Effector CD4-positive, alpha-beta T cell (primary cell): ENCODE measurements around the gene TMEM263.

Experiments
- DNase-seq: peaks from one replicate; pipeline ENCODE4 v3.0.0-alpha.2; 2020

The TMEM263 gene

GRCh38 chr12:106950591-106950990 is 5.1 kb upstream of the TMEM263 start:
- DNase-seq = no peak

- DNase-seq = no peak
Observed at GRCh38 chr12:106953352-106954250, 2.1 kb upstream of the TMEM263 start.

- DNase-seq = peak; percentile 9
Observed at GRCh38 chr12:106954462-106955376, 988 bp upstream of the TMEM263 start.

- peak; percentile 43 for DNase-seq
Observed at GRCh38 chr12:106956048-106956578, 406 bp downstream of the TMEM263 start.

- no peak for DNase-seq
Observed at GRCh38 chr12:106957583-106957982, 1.9 kb downstream of the TMEM263 start.

GRCh38 chr12:106960443-106960842 is 4.7 kb downstream of the TMEM263 start:
- no peak for DNase-seq

- no peak for DNase-seq
Observed at GRCh38 chr12:106962286-106962685, 6.6 kb downstream of the TMEM263 start.

GRCh38 chr12:106964526-106964925 is 8.8 kb downstream of the TMEM263 start:
- no peak for DNase-seq

- DNase-seq = no peak
Observed at GRCh38 chr12:106971065-106971464, 15.4 kb downstream of the TMEM263 start.

GRCh38 chr12:106973545-106973944 is 17.8 kb downstream of the TMEM263 start:
- no peak for DNase-seq

- no peak for DNase-seq
Observed at GRCh38 chr12:106974511-106974910, 18.8 kb downstream of the TMEM263 start.

GRCh38 chr12:106975098-106975497 is 19.4 kb downstream of the TMEM263 start:
- no peak for DNase-seq

- DNase-seq = no peak
Observed at GRCh38 chr12:106975993-106976658, 20.4 kb downstream of the TMEM263 start.

GRCh38 chr12:106976668-106977067 is 21.0 kb downstream of the TMEM263 start:
- DNase-seq = no peak

GRCh38 chr12:106978035-106978800 is 22.5 kb downstream of the TMEM263 start:
- no peak for DNase-seq

- DNase-seq = no peak
Observed at GRCh38 chr12:106980944-106981343, 25.2 kb downstream of the TMEM263 start.

GRCh38 chr12:106981788-106982187 is 26.1 kb downstream of the TMEM263 start:
- no peak for DNase-seq

GRCh38 chr12:106982229-106982628 is 26.5 kb downstream of the TMEM263 start:
- no peak for DNase-seq

GRCh38 chr12:106984588-106985137 is 29.0 kb downstream of the TMEM263 start:
- no peak for DNase-seq

GRCh38 chr12:106985479-106985878 is 29.8 kb downstream of the TMEM263 start:
- DNase-seq = no peak

GRCh38 chr12:106986135-106986534 is 30.4 kb downstream of the TMEM263 start:
- DNase-seq = no peak
